ENCODE results near the gene BABAM2.

Gene BABAM2

DNA sequence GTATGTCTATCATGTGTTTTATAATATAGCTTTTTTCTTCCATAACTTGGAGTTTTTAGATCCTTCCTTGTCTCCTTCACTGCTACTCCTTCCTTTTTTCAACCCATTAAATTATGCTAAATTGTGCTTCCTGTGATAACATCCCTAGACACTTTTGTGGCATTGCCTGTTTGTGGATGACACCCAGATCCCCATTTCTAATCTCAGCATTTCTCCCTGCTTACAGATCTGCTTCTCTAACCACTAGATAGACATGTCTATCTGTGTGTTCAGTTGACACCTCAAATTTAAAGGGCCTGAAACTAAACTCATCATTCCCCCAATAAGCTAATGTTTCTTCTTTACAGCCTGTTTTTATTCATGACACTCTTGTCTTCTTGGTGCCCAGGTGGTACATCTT is 244.8 kb downstream of the BABAM2 start:
- DNase-seq = no peak

DNA sequence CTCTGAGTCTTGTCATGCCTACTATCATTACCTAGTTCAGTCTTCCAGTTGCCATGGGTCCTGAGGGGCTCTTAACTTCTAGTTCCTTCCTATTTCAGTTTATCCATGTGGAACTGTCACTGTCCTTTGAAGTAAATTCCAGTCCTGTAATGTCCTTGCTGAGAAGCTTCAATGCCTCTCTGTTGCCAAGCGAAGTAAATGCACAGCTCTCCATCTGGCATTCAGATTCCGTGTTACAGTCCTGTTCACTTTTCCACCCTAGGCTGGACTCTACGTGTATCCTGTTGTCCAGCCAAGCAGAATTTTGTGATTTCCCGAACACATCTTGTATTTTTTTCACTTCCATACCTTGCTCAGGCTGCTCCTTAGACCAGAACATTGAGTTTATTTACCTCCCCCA is 245.3 kb downstream of the BABAM2 start:
- no peak for DNase-seq

DNA sequence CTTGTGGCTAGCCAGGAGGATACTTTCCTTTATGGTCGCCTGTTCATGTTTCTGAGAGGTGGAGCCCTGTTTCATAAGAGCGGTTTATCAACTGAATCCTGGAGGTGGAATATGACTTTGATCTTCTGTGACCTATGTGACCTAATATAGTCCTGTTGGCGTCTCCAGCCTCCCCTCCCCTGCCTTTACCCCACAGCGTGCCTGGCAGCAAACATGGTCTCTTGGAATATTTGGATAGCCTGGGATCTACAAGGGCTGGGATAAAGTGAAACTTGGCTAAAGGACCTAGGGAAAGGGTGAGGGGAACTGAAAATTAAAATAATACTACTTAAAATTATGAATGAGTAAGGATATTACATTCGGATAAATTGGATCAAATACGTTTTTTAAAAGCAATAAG is 246.0 kb downstream of the BABAM2 start:
- no peak for DNase-seq

DNA sequence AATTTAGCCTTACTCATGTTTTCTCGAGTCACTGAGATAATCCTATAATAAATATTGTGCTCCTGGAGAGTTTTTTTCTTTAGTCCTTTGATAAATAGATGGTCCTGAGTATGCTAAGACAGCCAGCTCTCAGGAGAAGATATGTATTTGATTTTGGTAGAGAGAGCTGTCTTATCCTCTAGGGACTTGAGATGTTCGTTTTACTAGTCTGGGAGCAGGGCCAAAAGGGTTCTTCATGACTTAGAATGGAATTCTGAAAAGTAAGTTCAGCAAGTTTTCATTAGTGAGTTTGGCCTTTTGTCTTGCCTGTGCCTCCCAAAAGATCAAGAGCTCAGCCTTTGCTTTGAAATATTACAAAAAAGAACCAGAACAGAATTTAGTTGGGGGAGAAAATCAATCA is 246.7 kb downstream of the BABAM2 start:
- peak; percentile 76 for DNase-seq

DNA sequence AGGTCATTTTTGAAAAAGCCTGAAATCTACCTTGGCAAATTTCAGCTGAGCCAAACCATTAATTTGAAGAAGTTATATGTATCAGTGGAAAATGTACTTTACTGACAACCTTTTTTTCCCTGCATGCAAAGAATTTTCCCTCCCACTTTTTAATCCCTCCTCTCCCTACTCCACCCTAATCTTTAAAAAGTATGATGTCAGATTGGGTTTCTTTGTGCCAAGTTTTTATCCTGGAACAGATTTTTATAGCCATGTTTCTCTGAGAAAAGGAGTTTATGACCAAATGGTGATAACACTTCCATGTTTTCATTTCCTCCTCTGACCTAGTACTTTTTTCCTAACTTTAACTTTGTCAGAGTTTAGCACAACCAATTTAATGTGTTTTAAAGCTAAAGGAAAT is 251.9 kb downstream of the BABAM2 start:
- DNase-seq = no peak

DNA sequence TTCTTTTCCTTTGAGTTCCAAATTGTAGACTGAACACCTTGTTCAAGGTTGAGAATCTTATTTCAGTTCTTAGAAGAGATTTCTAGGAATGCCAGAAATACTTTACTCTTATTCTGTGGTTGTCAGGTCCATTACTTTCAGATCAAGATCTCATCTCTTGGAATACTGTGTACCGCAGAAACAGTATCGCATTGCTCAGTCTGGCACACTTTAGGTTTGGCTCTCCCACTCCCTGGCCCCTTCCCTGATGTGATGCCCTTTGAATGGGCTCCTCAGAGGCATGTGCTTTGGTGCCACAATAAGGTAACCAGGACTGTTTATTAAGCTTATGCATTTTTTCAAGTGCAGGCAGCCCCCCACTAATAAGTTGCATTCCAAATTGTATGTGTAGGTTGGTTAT is 257.5 kb downstream of the BABAM2 start:
- no peak for DNase-seq

DNA sequence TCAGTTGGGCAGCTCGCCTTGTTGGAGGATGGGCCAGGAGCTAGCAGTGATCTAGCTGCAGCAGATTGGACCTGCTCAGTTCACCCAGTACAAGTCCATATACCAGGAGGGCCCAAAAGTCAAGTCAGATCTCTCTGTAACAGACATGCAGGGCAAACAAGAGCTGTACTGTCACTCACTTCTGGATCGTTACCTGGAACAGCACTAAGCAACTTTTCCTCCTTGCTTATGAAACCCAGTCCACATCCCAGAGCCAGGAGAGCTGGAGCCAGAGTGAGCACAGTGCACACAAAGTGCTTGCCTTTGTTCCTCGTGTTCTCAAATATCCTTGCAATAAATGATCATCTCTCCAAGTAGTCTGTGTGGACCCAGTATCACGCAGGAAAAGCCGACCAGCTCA is 258.0 kb downstream of the BABAM2 start:
- DNase-seq = no peak

DNA sequence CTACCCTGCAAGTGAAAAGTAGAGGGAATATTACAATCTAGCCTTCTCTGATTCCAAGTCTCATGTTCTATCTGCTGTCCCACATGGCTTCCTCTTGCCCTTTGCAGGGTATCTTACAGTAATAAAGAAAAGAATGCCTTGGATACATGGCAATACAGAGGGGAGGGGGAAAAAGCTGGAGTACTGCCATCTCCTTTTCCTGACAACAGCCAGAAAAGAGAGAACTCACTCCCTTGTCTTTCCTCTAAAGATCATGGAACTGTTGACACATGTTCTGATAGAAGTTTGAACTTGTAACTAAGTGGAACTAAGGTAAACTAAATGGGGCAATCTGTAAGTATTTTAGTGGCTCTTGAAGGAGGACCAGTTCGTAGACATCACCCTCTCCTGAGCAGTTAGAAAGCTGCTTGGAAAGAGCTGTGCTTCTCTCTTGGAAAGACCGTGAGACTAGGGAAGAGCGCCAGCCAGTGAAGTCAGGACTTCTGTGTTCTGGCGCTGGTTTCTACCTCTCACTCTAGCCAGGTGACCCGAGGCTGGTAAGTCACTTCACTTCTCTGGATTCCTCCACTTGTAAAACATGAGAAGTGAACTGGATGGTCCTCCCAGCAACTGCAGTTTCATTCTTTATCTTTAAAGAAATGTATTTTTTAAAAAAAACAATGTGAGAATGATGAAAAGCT is 259.8 kb downstream of the BABAM2 start:
- no peak for DNase-seq

DNA sequence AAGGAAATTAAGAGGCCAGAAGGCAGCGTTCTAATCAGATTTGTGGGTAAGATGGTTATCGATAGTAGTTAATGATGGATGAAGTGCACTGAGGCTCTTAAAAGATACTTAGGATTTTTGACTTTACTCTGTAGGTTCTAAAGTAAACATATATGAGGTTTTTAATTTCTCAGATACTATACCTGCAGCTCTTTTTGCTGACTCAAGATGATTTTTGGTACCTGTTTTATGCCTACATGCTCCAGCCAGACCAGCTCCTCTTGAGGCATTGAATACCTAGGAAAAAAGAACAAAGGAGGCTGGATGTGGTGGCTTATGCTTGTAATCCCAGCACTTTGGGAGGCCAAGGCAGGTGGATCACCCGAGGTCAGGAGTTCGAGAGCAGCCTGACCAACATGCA is 260.5 kb downstream of the BABAM2 start:
- DNase-seq = no peak

DNA sequence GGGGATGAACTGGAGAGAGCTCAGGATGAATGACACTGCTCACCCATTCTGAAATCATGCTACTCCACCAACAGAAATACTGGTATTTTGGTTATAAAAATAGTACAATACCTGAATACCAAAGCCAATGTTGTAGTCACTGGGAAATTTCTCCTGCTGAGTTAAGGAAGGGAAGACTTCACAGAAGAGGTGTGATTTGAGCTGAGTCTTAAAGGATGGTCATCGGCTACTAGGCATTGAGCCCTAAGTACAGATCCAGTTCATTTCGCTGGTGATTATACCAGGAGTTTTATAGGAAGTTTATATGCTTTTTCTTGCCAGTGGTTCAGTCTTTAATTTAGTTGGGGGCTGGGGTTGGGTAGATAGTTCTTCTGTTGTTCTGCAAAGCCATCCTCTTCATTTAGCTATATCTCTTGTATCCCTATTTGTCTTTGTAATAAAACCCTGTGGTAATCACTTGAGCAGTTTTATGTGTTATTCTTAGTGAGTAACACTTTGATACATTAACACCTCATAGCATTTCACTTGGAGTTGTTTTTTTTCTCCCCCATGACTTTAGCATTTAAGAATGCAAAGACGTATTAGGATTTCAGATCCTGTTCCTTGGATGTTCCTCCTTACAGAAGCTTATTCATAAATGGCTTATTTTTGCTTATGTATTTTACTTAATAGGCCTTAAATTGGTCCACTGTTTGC is 262.2 kb downstream of the BABAM2 start:
- DNase-seq = peak; percentile 98

DNA sequence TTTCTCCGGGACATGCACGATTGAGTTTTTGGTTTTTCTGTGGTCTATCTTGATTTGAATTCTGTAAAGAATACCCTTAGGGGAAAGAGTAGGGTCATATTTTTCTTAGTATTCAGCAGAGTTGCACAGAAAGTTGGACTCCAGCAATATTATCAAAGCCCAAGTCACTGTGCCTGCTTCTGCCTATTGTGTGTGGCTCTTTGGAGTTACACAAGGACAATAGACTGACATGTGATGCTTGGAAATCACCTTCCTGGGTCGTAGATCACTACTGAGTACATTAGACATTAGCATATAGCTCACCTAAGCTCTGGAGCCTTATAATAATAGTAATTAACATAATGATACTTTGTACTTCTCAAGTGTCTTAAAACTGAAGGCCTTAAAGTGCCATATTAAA is 263.3 kb downstream of the BABAM2 start:
- no peak for DNase-seq

DNA sequence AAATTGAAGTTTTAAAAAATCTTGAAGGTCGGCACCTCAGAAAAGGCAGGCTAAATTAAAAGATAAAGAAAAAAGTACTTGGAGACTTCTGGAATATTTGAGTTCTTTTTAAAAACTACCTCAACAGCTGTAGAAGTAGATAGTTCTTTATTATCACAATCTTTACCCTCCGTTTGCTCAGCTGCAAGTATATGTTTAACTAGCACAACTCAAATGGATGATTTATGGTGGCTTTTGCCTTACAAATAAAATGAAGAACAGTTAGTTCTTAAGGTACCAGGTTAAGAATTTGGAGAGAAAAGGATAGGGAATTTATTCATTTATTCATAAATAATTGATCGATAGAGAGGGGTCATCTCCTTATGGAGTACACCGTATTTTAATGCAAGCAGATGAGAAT is 264.6 kb downstream of the BABAM2 start:
- DNase-seq = no peak

DNA sequence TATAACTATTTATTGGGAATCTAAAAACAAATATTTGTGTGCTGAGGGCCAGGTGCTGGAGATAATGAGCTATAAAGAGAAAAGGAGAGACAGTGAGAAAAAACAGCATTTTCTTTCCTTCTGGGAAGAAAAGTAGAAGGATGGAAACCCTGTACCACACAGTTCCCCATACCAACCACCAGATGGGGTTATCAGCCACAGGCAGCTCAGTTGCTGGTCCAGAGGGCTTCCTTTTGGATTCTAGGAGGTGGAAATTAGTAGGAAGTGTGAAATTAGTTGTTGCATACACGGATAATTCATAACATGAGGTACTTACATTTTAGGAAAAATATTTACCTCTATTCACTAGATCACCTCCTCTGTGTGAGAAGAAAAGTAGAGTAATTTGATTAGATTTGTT is 265.1 kb downstream of the BABAM2 start:
- DNase-seq = no peak

DNA sequence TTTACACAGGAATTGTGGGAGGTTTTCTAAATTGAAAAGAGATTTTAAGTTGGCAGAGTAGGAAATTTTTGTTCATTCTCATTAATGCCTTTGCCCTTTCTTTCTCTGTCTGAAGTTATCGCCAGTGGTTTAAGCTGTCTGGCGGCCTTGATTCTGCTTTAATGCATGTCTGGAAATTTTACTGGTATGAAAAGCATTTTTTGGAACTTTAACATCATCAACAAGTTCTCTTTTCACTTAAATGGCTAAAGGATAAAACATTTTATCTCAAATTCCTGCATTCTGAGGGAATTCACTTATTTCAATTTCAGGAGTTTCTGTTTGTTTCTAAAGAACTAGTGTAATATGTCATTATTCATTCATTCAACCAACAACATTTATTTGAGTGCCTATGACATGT is 268.3 kb downstream of the BABAM2 start:
- no peak for DNase-seq

DNA sequence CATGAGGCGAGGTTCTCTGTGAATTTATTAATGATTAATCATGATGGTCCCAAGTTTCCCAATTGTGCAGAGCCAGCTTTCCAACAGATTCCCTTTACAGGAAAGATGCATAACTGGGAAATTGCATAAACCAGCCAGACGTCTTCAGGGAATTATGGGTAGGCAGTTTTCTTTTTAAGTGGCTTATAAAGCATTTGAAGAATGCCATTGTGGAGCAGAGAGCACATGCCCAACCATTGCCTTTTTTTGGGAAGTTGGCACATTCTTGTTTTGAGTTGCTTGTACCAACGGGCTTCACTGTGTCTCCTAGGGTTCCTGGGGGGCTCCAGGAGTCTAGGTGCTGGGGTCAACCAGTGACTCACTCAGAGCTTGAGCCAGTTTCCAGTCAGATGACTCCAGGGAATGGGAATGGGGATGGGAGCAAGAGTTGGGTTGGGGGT is 270.5 kb downstream of the BABAM2 start:
- DNase-seq = peak; percentile 92

DNA sequence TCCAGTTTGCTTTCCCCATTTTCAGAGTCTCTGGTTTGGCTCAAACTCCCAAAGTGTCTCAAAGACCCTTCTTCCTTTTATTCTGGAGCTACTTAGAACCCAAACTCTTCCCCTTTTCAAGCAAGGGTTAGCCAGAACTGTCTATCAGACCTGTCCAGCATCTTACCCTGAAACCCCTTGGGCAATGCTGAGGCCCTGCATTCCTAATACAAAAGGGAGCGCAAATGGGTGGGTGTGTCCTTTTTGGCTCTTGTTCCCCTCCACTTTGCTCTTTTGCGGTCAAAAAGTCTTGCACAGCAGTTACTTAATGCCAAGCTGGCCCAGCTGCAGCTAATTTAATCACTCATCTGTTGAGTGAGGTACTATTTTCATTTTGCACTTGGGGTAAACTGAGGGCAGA is 270.9 kb downstream of the BABAM2 start:
- no peak for DNase-seq

DNA sequence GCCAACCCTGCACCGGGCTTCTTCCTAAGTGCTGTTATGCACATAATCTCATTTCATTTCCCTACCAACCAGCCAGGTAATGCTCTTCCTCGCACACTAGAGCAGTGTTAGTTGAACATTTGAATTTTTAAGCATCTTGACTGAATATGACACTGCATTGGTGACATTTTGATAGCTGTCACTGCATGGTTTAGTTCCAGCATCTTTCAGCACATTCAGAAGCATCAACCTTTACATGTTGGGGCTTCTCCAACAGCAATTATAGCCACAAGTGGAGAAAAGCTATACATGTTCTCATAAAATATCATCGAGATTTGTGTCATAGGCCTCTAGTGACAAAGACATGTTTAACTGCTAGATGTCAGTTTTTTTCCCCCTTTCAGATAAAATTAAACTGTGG is 272.0 kb downstream of the BABAM2 start:
- no peak for DNase-seq

DNA sequence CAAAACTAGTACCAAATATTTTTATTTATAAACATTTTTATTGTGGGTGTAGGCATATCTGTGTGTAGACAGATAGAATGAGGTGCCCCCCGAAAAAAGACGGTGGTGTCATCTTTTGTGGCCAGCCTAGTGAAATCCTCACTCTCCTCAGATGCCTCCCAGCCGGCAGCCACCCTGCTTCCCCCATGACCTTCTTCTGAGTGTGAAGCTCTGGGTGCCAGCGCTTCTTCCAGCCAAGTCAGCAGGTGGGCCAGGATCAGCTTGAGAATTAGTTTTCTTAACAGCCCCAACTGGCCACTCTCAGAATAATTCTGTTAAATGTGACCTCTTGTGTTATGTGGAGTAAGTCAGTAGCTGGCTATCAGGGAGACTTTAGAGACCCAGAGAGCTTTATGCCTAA is 272.5 kb downstream of the BABAM2 start:
- DNase-seq = no peak

DNA sequence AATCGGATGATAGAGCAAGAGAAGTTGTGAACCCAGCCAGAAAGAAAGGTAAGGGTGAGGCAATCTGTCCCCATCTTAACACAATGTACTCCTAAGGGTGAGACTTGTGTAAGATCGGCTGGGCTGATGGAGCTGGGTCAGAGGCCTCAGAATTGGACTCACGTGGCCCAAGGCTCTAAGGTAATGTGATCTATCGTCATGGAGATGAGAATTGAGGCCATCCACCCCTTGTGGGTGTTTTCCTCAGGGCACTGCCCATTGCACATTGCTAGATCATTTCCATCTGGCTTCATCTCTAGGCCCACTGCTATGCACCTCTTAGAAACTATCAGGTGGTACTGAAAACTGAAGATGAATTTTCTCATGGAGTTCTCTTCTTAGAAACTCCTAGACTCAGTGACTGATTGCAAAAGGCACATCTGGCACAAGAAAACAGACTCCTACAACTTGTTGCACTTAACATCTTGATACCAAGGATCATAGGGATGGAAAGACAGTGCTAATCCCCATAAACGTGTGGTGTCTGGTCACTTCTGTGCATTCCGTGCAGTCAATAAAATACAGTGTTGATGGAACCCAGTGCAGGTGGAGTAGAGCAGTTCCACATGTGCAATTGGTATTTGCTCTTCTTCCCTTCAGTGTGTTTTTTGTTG is 273.2 kb downstream of the BABAM2 start:
- no peak for DNase-seq

DNA sequence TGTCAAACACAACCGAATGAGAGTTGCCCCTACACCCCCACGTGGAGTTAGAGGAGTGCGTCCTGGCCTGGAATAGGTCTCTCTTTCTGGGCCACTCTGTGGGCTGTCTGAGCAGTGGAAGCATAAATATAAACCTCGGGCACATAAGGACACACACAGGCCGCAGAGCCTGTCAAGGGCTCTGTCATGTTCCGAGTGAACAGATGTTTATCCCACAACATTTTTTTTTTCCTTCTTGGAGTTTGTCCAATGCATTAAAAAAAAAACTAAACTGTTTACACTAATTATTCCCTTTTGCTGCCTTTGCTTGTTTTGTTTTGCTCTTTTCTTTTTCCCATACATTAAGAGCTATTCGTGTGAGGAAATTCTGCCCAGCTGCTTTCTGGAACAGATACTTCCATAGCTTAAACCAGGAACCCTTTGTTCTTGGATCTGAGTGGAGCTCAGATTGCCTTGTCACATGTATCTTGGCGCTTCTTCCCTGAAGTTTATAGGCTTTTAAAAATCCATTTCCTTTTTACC is 273.8 kb downstream of the BABAM2 start:
- no peak for DNase-seq

DNA sequence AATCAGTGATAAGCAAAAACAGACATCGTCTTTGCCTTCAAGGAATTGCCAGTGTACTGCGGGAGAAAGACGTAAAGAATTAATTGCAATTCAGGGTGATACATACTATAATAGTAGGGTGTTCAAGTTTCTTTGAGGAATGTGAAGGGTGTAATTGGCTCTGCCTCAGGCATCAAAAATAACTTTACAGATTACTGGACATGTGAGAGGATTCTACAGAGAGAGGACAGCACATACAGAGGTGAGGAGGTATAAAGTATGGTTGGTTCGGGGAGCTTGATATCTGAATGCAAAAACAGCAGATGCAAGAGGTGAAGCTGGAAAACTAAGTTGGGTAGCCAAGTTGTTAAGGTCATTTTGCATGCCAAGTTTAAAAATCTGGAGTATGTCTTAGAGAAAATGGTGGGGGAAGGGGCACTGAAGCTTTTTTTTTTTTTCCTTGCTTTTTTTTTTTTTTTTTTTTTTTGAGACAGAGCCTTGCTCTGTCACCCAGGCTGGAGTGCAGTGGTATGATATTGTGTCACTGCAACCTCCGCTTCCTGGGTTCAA is 274.6 kb downstream of the BABAM2 start:
- no peak for DNase-seq

DNA sequence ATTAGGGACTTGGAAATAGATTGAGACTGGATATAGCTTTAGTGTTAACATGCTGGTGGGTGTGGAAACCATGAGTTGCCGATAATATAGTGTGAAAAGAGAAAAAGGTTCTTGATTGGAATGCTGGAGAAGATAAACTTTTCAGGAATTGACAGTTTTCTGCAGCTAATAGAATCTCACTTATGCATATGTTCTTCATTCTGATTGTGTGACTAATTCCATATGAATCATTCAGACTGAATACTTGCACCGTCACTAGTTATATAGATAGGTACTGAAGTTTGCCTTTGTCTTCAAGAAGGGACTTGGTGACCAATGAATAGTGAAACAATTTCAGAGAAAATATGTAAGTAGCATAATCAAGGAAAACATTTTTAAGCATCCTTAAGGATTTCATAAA is 276.4 kb downstream of the BABAM2 start:
- DNase-seq = no peak

DNA sequence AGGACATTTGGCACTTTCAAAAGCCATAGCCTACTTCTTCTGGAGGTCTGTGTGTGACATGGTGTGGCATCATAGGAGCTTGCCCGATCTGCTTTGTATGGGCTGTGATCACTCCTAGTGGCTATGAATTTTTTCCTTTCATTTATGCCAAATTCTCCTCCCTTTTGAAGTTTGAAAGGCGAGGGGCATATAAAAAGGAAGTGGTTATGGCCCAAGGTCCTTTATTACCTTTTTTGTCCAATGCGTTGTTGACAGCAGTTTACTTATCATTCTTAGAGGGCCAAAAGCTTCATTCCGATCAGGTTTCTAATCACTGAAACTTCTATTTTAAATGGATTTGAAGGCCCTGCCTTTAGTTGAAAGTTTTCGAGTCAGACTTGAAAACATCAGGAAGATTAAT is 277.8 kb downstream of the BABAM2 start:
- no peak for DNase-seq

DNA sequence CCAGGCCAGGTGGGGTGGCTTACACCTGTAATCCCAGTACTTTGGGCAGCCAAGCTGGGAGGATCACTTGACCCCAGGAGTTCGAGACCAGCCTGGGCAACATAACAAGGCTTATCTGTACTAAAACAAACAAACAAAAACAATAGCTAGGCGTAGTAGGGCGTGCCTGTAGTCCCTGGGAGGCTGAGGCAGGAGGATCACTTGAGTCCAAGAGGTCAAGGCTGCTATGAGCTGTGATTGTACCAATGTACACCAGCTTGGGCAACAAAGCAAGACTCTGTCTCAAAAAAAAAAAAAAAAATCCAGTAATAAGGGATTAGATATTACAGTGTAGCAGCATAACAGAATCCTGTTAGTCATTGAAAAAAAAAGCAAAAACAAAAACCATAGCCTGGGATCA is 279.0 kb downstream of the BABAM2 start:
- DNase-seq = no peak
